Uterus (tissue), 4 donors: ENCODE results near the gene SLCO2B1. TPM values are rescaled to one million over a fixed set of nuclear protein-coding genes. Genes with fewer than 3 reads are reported as not detected.

Source experiments
- DNase-seq, 2 donors: peaks; one replicate each; pipeline ENCODE4 v3.0.0-alpha.2; 2019 to 2020
- H3K27ac ChIP-seq, 2 donors: fragments of 200-600 bp; sonication (generic); 1 replicate in 1 of 2; 2 replicates in 1 of 2; pipeline ENCODE4 v1.5.1; 2016 to 2018
- H3K27me3 ChIP-seq, 2 donors: fragments of 200-600 bp; sonication (generic); one replicate each; pipeline ENCODE4 v1.5.1; 2018 to 2019; ENCODE audit warnings: control low read depth in 1 of 2
- H3K36me3 ChIP-seq, 2 donors: fragments of 200-600 bp; sonication (generic); one replicate each; pipeline ENCODE4 v1.5.1; 2019; ENCODE audit warnings: control low read depth in 1 of 2
- H3K4me1 ChIP-seq, 2 donors: fragments of 200-600 bp; sonication (generic); one replicate each; pipeline ENCODE4 v1.5.1; 2018 to 2019; ENCODE audit warnings: control low read depth in 1 of 2
- H3K4me3 ChIP-seq, 2 donors: fragments of 200-600 bp; sonication (generic); 1 replicate in 1 of 2; 2 replicates in 1 of 2; pipeline ENCODE4 v1.5.1; 2018 to 2019; ENCODE audit warnings: mild to moderate bottlenecking in 1 of 2
- H3K9me3 ChIP-seq, 2 donors: fragments of 200-600 bp; sonication (generic); one replicate each; pipeline ENCODE4 v1.5.1; 2019; ENCODE audit warnings: control low read depth in 1 of 2
- POLR2A ChIP-seq, 2 donors: fragments of 450-650 bp; IDR thresholded peaks; one replicate each; pipeline ENCODE4 v1.6.1; 2016; ENCODE audit warnings: antibody characterized with exemption in 2 of 2, mild to moderate bottlenecking in 1 of 2, moderate library complexity in 1 of 2
- intact Hi-C: fragments of 100-400 bp; cut with DNase I; formaldehyde crosslinking; loops from one replicate; pipeline ENCODE4 v1.15.1; 2023; ENCODE audit warnings: low total_unique reads
- total RNA-seq, 4 donors: library from RNA; depleted of rRNA in 3 of 4; stranded (reverse); fragments of >200 nt in 3 of 4; gene quantifications; one replicate each; pipeline versions ENCODE4 v1.1.0 to v1.2.4, GENCODE V29; 2014 to 2023
- TF ChIP-seq, protein P1 (sequence below), 4 experiments: fragments of 200-600 bp in 2 of 4; fragments of 450-650 bp in 2 of 4; sonication (generic) in 2 of 4; IDR thresholded peaks; one replicate each; pipeline ENCODE4 v1.5.1; 2016 to 2019; ENCODE audit warnings: antibody characterized with exemption in 4 of 4, mild to moderate bottlenecking in 2 of 4, moderate library complexity in 1 of 4
- donor health status: DM: yes; HTN: yes; CAD: no.

The SLCO2B1 gene
- total RNA-seq, 4 donors from 2014 or later: 11.8 to 58.1 (median 31.8) TPM

GRCh38 chr11:75244052-75244814 is 93.3 kb downstream of the SLCO2B1 start:
- Histone ChIP-seq H3K36me3 (no peaks in the 10 kb centered on the region), H3K4me1 (peaks cover 0 to 12% of the 10 kb centered on the region in 2 donors), H3K4me3 (no peak overlapping the region), H3K27me3 (peaks cover 0 to 4% of the 10 kb centered on the region in 2 donors), H3K27ac (no peak overlapping the region), H3K9me3 (no peaks in the 10 kb centered on the region)
- TF ChIP-seq, protein P1, sequence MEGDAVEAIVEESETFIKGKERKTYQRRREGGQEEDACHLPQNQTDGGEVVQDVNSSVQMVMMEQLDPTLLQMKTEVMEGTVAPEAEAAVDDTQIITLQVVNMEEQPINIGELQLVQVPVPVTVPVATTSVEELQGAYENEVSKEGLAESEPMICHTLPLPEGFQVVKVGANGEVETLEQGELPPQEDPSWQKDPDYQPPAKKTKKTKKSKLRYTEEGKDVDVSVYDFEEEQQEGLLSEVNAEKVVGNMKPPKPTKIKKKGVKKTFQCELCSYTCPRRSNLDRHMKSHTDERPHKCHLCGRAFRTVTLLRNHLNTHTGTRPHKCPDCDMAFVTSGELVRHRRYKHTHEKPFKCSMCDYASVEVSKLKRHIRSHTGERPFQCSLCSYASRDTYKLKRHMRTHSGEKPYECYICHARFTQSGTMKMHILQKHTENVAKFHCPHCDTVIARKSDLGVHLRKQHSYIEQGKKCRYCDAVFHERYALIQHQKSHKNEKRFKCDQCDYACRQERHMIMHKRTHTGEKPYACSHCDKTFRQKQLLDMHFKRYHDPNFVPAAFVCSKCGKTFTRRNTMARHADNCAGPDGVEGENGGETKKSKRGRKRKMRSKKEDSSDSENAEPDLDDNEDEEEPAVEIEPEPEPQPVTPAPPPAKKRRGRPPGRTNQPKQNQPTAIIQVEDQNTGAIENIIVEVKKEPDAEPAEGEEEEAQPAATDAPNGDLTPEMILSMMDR (IDR thresholded peaks at IDR 0.05): no peak
- no peak for TF ChIP-seq POLR2A (IDR thresholded peaks at IDR 0.05)
- DNase-seq: peak in 1 of 2 donors; percentile 1
- intact Hi-C loops: loop anchor here (5.0 to 10.0 kb wide), 2 partner anchors 102 to 309 kb away; no protein-coding TSS in a partner anchor

DNA sequence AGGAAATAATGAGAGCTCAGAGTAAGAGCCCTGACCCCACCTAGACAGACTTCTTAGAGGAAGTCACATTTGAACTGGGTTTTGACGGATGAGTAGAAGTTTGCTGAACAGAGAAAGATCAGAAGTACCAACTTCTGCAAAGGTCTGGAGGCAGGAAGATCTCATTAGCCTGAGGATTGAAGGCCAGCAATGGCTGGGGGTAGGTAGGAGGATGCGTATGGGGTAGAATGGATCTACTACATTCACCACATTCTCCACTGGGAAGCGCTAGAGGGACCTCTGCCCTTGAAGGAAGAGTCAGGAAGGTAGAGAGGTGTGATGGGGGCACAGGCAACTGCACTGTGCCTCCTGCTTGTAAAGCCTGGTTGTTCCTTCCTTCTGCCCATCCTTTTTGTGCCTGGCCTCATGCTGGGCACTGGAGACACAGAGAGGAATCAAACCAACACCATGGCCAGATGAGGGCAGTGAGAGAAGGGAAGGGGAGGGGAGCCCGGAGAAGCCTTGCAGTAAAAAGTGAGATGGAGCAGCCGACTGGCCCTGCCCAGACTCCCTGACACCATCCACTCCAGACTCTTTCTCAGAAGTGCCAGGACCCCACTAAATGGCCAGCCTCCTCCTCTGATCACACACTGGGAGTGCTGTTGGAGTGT is 94.6 kb downstream of the SLCO2B1 start:
- H3K27me3 ChIP-seq: peaks cover 0 to 4% of the 10 kb centered on the region in 2 donors
- intact Hi-C loops: loop anchor here (5.0 to 10.0 kb wide), 2 partner anchors 223 to 311 kb away; no protein-coding TSS in a partner anchor
- peaks cover 0 to 12% of the 10 kb centered on the region in 2 donors for H3K4me1 ChIP-seq
- DNase-seq: peak in 1 of 2 donors; percentile 4
- H3K27ac ChIP-seq: no peak overlapping the region
- no peaks in the 10 kb centered on the region for H3K9me3 ChIP-seq
- H3K36me3 ChIP-seq: no peaks in the 10 kb centered on the region
- H3K4me3 ChIP-seq: no peak overlapping the region
- TF ChIP-seq, protein P1 (IDR thresholded peaks at IDR 0.05): no peak
- TF ChIP-seq POLR2A (IDR thresholded peaks at IDR 0.05): no peak

DNA sequence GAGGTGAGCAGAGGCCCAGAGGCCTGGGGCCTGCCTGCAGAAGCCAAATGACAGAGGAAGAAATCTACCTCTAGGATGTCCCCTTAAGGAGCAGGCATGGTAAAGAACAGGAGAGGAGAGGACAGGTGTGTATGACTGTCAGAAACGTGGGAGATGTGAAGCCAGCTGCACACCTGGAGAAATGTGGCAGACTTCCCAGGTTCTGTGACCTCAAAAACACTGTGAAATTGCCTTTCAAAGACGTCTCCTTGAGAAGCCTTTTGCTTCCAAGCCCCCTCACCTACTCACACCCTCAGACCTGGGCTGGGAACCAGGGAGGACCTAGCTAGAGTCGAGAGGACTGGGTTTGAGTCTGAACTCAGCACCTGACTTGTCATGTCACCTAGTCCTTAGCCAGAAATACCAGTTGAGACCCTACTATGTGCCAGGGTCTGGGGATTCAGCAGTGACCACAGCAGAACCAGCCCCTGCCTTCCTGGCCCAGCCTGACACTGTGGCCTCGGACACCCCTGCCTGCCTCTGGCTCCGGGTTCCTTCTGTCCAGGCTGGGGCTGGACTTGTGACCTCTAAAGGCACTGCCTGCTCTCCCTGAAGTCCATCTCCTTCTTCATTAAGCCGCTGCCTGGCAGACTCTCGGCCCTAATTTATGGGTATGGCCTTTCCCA is 95.2 kb downstream of the SLCO2B1 start:
- H3K27me3 ChIP-seq: peaks cover 0 to 4% of the 10 kb centered on the region in 2 donors
- intact Hi-C loops: loop anchor here (5.0 to 10.0 kb wide), 2 partner anchors 224 to 311 kb away; no protein-coding TSS in a partner anchor
- H3K9me3 ChIP-seq: no peaks in the 10 kb centered on the region
- no peak for TF ChIP-seq POLR2A (IDR thresholded peaks at IDR 0.05)
- TF ChIP-seq, protein P1 (IDR thresholded peaks at IDR 0.05): no peak
- peaks cover 0 to 10% of the 10 kb centered on the region in 2 donors for H3K4me1 ChIP-seq
- DNase-seq: peak in 1 of 2 donors; percentile 34
- no peaks in the 10 kb centered on the region for H3K36me3 ChIP-seq
- H3K27ac ChIP-seq: no peak overlapping the region
- H3K4me3 ChIP-seq: no peak overlapping the region

GRCh38 chr11:75246671-75247350 is 95.9 kb downstream of the SLCO2B1 start:
- Histone ChIP-seq H3K9me3 (no peaks in the 10 kb centered on the region), H3K4me1 (peaks cover 0 to 5% of the 10 kb centered on the region in 2 donors), H3K4me3 (no peak overlapping the region), H3K27ac (no peak overlapping the region), H3K27me3 (peaks cover 0 to 4% of the 10 kb centered on the region in 2 donors), H3K36me3 (no peaks in the 10 kb centered on the region)
- TF ChIP-seq, protein P1 (IDR thresholded peaks at IDR 0.05): no peak
- TF ChIP-seq POLR2A (IDR thresholded peaks at IDR 0.05): no peak
- peak in 1 of 2 donors; percentile 3 for DNase-seq
- intact Hi-C loops: loop anchor here (5.0 to 10.0 kb wide), 2 partner anchors 225 to 312 kb away; no protein-coding TSS in a partner anchor
